Activated CD4-positive, alpha-beta memory T cell treated with anti-CD3 and anti-CD28 coated beads for 36 hours (primary cell): ENCODE measurements around the gene SATB2. TPM values are rescaled to one million over a fixed set of nuclear protein-coding genes. Genes with fewer than 3 reads are reported as not detected.

Experiments
- CTCF ChIA-PET: fragments of 350-600 bp; sonication (Branson Sonifier 250); formaldehyde crosslinking; loops from one replicate; lab custom pipeline; 2021; ENCODE audit warnings: antibody characterized with exemption, inconsistent platforms; lab: Charles Lee
- POLR2A ChIA-PET: fragments of 350-600 bp; sonication (Branson Sonifier 250); formaldehyde crosslinking; loops from one replicate; lab custom pipeline; 2021; ENCODE audit warnings: antibody characterized with exemption; lab: Charles Lee
- DNase-seq: peaks from one replicate; pipeline ENCODE4 v3.0.0-alpha.2; 2020
- H3K27ac Mint-ChIP-seq: one replicate; pipeline ENCODE4 v1.8.0; 2021; ENCODE audit warnings: mixed read lengths
- H3K27me3 Mint-ChIP-seq: one replicate; pipeline ENCODE4 v1.8.0; 2021; ENCODE audit warnings: mixed read lengths
- H3K36me3 Mint-ChIP-seq: one replicate; pipeline ENCODE4 v1.8.0; 2021; ENCODE audit warnings: mixed read lengths
- H3K4me1 Mint-ChIP-seq: one replicate; pipeline ENCODE4 v1.8.0; 2021; ENCODE audit warnings: low read depth, mixed read lengths
- H3K4me3 Mint-ChIP-seq: one replicate; pipeline ENCODE4 v1.8.0; 2021; ENCODE audit warnings: mild to moderate bottlenecking, mixed read lengths
- H3K9me3 Mint-ChIP-seq: one replicate; pipeline ENCODE4 v1.8.0; 2021; ENCODE audit warnings: mixed read lengths
- intact Hi-C: fragments of 100-400 bp; cut with micrococcal nuclease; formaldehyde crosslinking; loops from one replicate; pipeline ENCODE4 v1.15.1; 2023
- total RNA-seq, 2 experiments: library from RNA; stranded (reverse); gene quantifications; one replicate each; pipeline ENCODE4 v1.2.3, GENCODE V29; 2021

Gene SATB2
- total RNA-seq, 2 experiments from 2014 or later: 0.17 to 0.19 TPM

DNA sequence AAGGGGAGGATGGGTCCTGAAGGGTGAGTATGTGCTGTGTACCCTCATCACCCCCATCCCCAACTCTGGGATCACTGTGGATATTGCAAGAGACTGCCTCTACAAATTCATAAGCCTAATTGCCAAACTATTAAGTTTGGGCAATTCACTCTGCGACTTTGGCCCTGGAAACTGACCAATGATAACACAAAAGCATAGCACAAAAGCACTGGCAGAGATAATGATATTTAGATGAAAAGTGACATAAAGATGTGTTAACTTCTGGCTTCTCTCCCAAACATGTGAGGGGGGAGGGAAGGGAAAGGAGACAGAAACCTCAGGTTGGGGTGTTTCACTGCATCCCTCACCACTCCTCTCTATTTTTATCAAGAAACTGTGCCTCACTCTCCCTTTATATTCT is 150.3 kb downstream of the SATB2 start:
- no peaks in the 10 kb centered on the region for H3K4me1 Mint-ChIP-seq
- intact Hi-C loops: no loop called here
- H3K36me3 Mint-ChIP-seq: no peaks in the 10 kb centered on the region
- no peak for DNase-seq
- H3K27me3 Mint-ChIP-seq: no peaks in the 10 kb centered on the region
- ChIA-PET CTCF (no interaction called here), POLR2A (no interaction called here)
- H3K27ac Mint-ChIP-seq: no peak overlapping the region
- no peak overlapping the region for H3K4me3 Mint-ChIP-seq
- H3K9me3 Mint-ChIP-seq: no peaks in the 10 kb centered on the region

DNA sequence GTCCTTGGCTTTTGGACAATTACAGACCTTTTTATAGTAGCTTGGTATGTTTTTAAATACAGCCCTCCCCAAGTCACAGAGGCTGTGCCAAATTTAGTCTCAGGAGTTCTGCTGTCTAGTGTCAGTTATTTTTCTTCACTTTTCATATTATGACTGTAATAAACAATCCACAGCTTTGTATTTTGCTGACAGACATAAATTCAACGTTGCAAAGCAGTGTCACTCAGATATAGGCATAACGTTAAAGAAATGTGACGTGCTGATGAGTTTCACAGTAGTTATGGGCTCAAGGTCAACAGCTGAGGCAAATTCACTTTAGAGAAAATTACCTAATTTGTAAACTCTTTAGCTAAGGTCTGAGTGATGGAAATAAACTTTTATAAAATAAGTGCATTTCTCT is 151.6 kb downstream of the SATB2 start:
- Mint-ChIP-seq H3K4me3 (no peak overlapping the region), H3K4me1 (no peaks in the 10 kb centered on the region), H3K36me3 (no peaks in the 10 kb centered on the region), H3K27me3 (no peaks in the 10 kb centered on the region), H3K27ac (no peak overlapping the region), H3K9me3 (no peaks in the 10 kb centered on the region)
- no peak for DNase-seq
- intact Hi-C loops: no loop called here
- POLR2A ChIA-PET: no interaction called here
- CTCF ChIA-PET: no interaction called here

- Mint-ChIP-seq H3K9me3 (no peaks in the 10 kb centered on the region), H3K27ac (no peak overlapping the region), H3K36me3 (no peaks in the 10 kb centered on the region), H3K27me3 (no peaks in the 10 kb centered on the region), H3K4me1 (no peaks in the 10 kb centered on the region), H3K4me3 (no peak overlapping the region)
- no peak for DNase-seq
- ChIA-PET POLR2A (no interaction called here), CTCF (no interaction called here)
- intact Hi-C loops: no loop called here
These were observed 154.0 kb downstream of the SATB2 start for GRCh38 chr2:199303728-199304177.

DNA sequence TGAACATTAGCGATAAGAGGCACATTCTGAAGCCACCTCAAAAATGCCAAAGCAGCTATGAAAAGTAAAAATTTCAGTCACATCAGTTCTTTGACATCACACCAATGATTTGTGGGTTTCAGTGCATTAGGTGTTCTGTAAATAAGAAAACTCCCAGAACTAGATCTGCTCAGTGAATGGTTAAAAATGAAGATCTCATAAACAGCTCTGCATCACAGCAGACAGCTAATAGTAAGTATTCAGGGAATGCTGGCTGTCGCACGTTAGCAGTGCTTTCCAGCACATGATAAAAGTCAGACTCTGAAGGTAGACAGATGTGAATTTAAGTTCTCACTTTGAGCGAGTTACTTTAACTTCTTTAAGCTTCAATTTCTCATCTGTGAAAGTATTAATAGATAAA is 154.9 kb downstream of the SATB2 start:
- ChIA-PET CTCF (no interaction called here), POLR2A (no interaction called here)
- H3K4me3 Mint-ChIP-seq: no peak overlapping the region
- H3K36me3 Mint-ChIP-seq: no peaks in the 10 kb centered on the region
- no peak overlapping the region for H3K27ac Mint-ChIP-seq
- no peaks in the 10 kb centered on the region for H3K27me3 Mint-ChIP-seq
- peaks cover 3% of the 10 kb centered on the region for H3K9me3 Mint-ChIP-seq
- DNase-seq: no peak
- H3K4me1 Mint-ChIP-seq: no peaks in the 10 kb centered on the region
- intact Hi-C loops: no loop called here

DNA sequence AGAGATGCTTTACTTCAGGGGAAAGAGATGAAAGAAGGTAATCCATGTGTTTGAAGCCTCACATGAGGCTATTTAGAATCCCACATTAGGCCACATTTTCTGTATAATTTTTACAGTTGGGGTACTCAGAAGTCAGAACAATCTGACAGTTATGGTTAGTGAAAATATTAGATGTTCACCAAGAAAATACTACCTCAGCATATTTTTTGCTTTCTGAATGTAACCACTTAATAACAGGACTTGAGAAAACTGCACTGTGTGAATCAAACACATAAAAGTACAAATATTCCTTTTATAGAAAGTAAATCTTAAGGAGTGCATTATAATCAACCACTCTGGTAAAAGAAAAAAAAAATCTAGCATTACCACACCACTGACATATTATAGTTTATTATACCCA is 169.3 kb downstream of the SATB2 start:
- H3K27ac Mint-ChIP-seq: no peak overlapping the region
- CTCF ChIA-PET: no interaction called here
- peaks cover 2% of the 10 kb centered on the region for H3K9me3 Mint-ChIP-seq
- H3K4me3 Mint-ChIP-seq: no peak overlapping the region
- H3K4me1 Mint-ChIP-seq: no peaks in the 10 kb centered on the region
- intact Hi-C loops: no loop called here
- H3K36me3 Mint-ChIP-seq: no peaks in the 10 kb centered on the region
- H3K27me3 Mint-ChIP-seq: peaks cover 2% of the 10 kb centered on the region
- DNase-seq: no peak
- POLR2A ChIA-PET: no interaction called here

DNA sequence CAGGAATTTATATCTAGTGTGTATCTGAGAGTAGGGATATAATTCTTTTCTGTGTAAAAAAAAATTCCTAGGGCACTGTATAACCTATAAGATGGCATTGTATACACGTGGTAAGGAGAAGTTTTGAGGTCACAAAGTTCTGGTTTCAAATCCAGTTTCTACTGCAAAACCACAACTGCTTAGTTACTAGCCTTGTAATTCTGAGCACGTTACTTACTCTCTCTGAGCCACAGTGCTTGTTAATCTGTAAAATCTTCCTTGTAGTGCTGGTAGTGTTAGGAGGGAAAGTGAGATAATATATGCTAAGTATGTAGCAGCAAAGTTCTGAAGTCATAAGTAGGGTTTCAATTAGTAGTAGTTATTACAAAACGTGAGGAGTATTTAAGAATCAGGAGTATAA is 175.4 kb downstream of the SATB2 start:
- DNase-seq: no peak
- Mint-ChIP-seq H3K9me3 (peaks cover 7% of the 10 kb centered on the region), H3K36me3 (no peaks in the 10 kb centered on the region), H3K27ac (no peak overlapping the region), H3K4me1 (no peaks in the 10 kb centered on the region), H3K4me3 (no peak overlapping the region), H3K27me3 (peaks cover 2% of the 10 kb centered on the region)
- POLR2A ChIA-PET: no interaction called here
- intact Hi-C loops: no loop called here
- CTCF ChIA-PET: no interaction called here

DNA sequence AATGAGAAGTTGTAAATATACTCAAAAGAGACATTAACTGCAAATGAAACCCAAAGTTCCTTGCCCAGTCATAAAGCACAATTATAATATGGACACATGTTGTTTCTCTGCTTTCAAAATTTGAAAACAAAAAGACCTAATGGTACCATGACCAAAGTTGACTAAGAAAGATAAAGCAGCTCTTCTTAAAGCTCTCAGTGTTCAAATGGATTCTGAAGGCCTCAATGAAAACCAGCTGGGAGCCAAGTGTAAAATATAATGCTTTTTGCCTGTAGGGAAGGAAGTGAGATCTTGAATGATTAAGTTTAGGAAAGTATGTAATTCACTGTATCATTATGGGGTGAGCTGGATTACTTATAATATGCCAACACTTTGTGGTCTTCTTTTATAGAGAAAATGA is 178.6 kb downstream of the SATB2 start:
- ChIA-PET CTCF (no interaction called here), POLR2A (no interaction called here)
- intact Hi-C loops: no loop called here
- H3K27ac Mint-ChIP-seq: no peak overlapping the region
- H3K36me3 Mint-ChIP-seq: no peaks in the 10 kb centered on the region
- peaks cover under 1% of the 10 kb centered on the region for H3K27me3 Mint-ChIP-seq
- no peak for DNase-seq
- no peaks in the 10 kb centered on the region for H3K4me1 Mint-ChIP-seq
- no peak overlapping the region for H3K4me3 Mint-ChIP-seq
- peaks cover 7% of the 10 kb centered on the region for H3K9me3 Mint-ChIP-seq

DNA sequence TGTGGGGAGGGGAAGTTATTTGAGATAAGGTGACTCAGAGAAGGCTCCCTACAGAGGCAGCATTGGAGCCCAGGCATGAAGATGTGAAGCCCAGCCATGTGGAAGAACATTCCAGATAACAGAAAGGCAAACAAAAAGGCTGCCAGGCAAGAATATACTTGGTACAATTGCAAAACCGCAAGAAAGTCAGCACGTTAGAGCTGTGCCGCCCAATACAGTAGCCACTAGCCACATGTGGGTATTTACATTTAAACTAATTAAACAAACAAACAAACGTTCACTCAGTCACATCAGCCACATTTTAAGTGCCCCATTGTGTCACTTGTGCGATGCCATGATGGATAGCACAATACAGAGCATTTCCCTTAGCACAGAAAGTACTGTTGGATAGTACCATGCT is 179.6 kb downstream of the SATB2 start:
- no peak for DNase-seq
- Mint-ChIP-seq H3K27me3 (peaks cover 1% of the 10 kb centered on the region), H3K36me3 (no peaks in the 10 kb centered on the region), H3K9me3 (peaks cover 5% of the 10 kb centered on the region), H3K4me1 (no peaks in the 10 kb centered on the region), H3K27ac (no peak overlapping the region), H3K4me3 (no peak overlapping the region)
- intact Hi-C loops: no loop called here
- ChIA-PET POLR2A (no interaction called here), CTCF (no interaction called here)

- ChIA-PET POLR2A (no interaction called here), CTCF (no interaction called here)
- Mint-ChIP-seq H3K36me3 (no peaks in the 10 kb centered on the region), H3K4me1 (no peaks in the 10 kb centered on the region), H3K27ac (no peak overlapping the region), H3K9me3 (no peaks in the 10 kb centered on the region), H3K4me3 (no peak overlapping the region), H3K27me3 (peaks cover 1% of the 10 kb centered on the region)
- DNase-seq: no peak
- intact Hi-C loops: no loop called here
These were observed 184.7 kb downstream of the SATB2 start for GRCh38 chr2:199273042-199273511.

GRCh38 chr2:199261936-199262335 is 195.8 kb downstream of the SATB2 start:
- POLR2A ChIA-PET: no interaction called here
- intact Hi-C loops: no loop called here
- CTCF ChIA-PET: no interaction called here

DNA sequence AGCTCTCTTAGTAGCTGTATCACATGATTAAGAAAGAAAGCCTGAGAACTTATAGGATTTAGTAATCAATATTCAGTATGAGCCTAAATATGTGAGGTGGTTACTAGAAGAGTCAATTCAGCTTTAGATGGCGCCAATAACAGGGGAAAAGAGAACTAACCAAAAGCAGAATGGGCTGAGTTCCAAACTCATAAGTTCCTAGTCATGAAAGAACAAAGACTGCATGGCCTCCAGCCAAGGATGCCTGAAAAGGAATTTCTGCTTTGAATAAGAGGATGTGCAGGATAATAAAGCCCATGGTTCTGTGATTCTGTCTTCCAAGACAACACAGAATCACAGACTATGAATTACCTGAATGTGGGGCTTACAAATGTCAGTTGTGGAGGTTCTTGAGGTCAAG is 196.5 kb downstream of the SATB2 start:
- intact Hi-C loops: no loop called here
- Mint-ChIP-seq H3K4me1 (no peaks in the 10 kb centered on the region), H3K27ac (no peak overlapping the region), H3K4me3 (no peak overlapping the region), H3K36me3 (no peaks in the 10 kb centered on the region), H3K9me3 (peaks cover 37% of the 10 kb centered on the region), H3K27me3 (no peaks in the 10 kb centered on the region)
- CTCF ChIA-PET: no interaction called here
- POLR2A ChIA-PET: no interaction called here
- no peak for DNase-seq

More at GRCh38 chr2:199261936-199262335, 195.8 kb downstream of the SATB2 start:
- no peak for DNase-seq
- H3K27ac Mint-ChIP-seq: no peak overlapping the region
- peaks cover 37% of the 10 kb centered on the region for H3K9me3 Mint-ChIP-seq
- H3K4me1 Mint-ChIP-seq: no peaks in the 10 kb centered on the region
- no peaks in the 10 kb centered on the region for H3K27me3 Mint-ChIP-seq
- no peak overlapping the region for H3K4me3 Mint-ChIP-seq
- no peaks in the 10 kb centered on the region for H3K36me3 Mint-ChIP-seq

GRCh38 chr2:199259671-199260070 is 198.1 kb downstream of the SATB2 start:
- Mint-ChIP-seq H3K36me3 (no peaks in the 10 kb centered on the region), H3K9me3 (peaks cover 31% of the 10 kb centered on the region), H3K27ac (no peak overlapping the region), H3K27me3 (no peaks in the 10 kb centered on the region), H3K4me3 (no peak overlapping the region), H3K4me1 (no peaks in the 10 kb centered on the region)
- DNase-seq: no peak
- CTCF ChIA-PET: no interaction called here
- intact Hi-C loops: no loop called here
- POLR2A ChIA-PET: no interaction called here

DNA sequence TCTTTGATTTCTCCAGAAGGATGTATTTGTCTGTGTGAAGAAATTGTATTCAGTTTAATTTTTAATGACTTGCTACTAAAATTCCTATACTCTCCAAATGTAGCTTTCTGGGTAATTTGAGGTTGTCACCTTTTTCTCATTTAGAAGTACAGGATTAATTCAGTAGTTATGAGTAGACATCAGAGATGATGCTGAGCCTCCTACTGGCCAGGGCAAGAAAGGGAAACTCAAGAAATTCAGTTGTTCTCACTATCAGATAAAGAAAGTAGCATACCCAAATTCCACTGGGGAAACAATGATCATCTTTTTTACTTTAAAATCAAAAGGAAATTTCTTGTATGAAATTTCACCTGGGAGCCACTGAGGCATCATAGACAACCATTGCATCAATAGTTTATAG is 199.4 kb downstream of the SATB2 start:
- CTCF ChIA-PET: no interaction called here
- H3K4me1 Mint-ChIP-seq: no peaks in the 10 kb centered on the region
- H3K4me3 Mint-ChIP-seq: no peak overlapping the region
- H3K27ac Mint-ChIP-seq: no peak overlapping the region
- H3K36me3 Mint-ChIP-seq: no peaks in the 10 kb centered on the region
- POLR2A ChIA-PET: no interaction called here
- no peak for DNase-seq
- intact Hi-C loops: no loop called here
- H3K9me3 Mint-ChIP-seq: peaks cover 24% of the 10 kb centered on the region
- H3K27me3 Mint-ChIP-seq: no peaks in the 10 kb centered on the region
